HL-60 (cell line): Measurements from ENCODE around the gene AEN.

Experiments used
- GABPA ChIP-seq: IDR thresholded peaks from 2 replicates; pipeline ENCODE4 v1.6.1; 2012; ENCODE audit warnings: low read depth
- POLR2AphosphoS5 ChIP-seq: IDR thresholded peaks from 2 replicates; pipeline ENCODE4 v1.6.1; 2012; ENCODE audit warnings: low read depth
- TF ChIP-seq, protein P1 (sequence below): IDR thresholded peaks from one replicate; pipeline ENCODE4 v1.5.1; 2011; ENCODE audit warnings: low read length, control low read depth, inconsistent platforms; ENCODE audit not compliant: insufficient read depth
- TF ChIP-seq, protein P2 (sequence below): IDR thresholded peaks from 2 replicates; pipeline ENCODE4 v1.6.1; 2012; ENCODE audit warnings: low read depth; ENCODE audit not compliant: insufficient replicate concordance

DNA sequence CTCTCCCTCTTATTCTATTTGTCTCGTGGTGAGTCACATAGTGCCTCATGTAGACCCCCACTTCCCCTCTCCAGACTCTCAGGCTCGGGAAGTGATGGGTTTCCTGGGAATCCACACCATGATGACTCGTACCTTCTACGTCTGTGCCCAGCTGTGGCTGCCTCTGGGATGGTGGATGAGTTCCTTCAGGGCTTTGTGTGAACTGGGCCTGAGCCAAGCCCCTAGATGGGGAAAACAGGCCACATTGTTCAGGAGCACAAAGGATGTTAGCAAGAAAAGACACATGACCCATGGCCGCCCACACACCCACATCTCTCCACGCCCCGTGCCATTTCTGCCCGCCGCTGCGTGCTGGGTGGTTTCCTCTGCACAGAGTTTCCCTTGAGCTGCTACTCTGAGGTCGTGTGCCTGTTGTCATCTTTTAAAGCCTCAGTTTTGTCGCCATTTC lies 28.2 kb downstream of the AEN start:
- TF ChIP-seq, protein P1, sequence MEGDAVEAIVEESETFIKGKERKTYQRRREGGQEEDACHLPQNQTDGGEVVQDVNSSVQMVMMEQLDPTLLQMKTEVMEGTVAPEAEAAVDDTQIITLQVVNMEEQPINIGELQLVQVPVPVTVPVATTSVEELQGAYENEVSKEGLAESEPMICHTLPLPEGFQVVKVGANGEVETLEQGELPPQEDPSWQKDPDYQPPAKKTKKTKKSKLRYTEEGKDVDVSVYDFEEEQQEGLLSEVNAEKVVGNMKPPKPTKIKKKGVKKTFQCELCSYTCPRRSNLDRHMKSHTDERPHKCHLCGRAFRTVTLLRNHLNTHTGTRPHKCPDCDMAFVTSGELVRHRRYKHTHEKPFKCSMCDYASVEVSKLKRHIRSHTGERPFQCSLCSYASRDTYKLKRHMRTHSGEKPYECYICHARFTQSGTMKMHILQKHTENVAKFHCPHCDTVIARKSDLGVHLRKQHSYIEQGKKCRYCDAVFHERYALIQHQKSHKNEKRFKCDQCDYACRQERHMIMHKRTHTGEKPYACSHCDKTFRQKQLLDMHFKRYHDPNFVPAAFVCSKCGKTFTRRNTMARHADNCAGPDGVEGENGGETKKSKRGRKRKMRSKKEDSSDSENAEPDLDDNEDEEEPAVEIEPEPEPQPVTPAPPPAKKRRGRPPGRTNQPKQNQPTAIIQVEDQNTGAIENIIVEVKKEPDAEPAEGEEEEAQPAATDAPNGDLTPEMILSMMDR: no peak
- no peak for TF ChIP-seq GABPA
- TF ChIP-seq POLR2AphosphoS5: no peak
- TF ChIP-seq, protein P2, sequence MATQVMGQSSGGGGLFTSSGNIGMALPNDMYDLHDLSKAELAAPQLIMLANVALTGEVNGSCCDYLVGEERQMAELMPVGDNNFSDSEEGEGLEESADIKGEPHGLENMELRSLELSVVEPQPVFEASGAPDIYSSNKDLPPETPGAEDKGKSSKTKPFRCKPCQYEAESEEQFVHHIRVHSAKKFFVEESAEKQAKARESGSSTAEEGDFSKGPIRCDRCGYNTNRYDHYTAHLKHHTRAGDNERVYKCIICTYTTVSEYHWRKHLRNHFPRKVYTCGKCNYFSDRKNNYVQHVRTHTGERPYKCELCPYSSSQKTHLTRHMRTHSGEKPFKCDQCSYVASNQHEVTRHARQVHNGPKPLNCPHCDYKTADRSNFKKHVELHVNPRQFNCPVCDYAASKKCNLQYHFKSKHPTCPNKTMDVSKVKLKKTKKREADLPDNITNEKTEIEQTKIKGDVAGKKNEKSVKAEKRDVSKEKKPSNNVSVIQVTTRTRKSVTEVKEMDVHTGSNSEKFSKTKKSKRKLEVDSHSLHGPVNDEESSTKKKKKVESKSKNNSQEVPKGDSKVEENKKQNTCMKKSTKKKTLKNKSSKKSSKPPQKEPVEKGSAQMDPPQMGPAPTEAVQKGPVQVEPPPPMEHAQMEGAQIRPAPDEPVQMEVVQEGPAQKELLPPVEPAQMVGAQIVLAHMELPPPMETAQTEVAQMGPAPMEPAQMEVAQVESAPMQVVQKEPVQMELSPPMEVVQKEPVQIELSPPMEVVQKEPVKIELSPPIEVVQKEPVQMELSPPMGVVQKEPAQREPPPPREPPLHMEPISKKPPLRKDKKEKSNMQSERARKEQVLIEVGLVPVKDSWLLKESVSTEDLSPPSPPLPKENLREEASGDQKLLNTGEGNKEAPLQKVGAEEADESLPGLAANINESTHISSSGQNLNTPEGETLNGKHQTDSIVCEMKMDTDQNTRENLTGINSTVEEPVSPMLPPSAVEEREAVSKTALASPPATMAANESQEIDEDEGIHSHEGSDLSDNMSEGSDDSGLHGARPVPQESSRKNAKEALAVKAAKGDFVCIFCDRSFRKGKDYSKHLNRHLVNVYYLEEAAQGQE: no peak
